K562 (cell line): Measurements from ENCODE around the gene DDR1. TPM values are rescaled to one million over a fixed set of nuclear protein-coding genes. Genes with fewer than 3 reads are reported as not detected.
A peak's percentile ranks its signal among the peaks of the same experiment; 100 is the strongest.

Experiments used
- CEBPB ChIP-seq: fragments of 450-650 bp; IDR thresholded peaks from 2 replicates; pipeline ENCODE4 v1.6.1; 2016; ENCODE audit warnings: missing genetic modification characterization, missing compliant biosample characterization
- DIDO1 ChIP-seq: fragments of 450-650 bp; IDR thresholded peaks from 2 replicates; pipeline ENCODE4 v1.6.1; 2016; ENCODE audit warnings: low read depth, missing biosample characterization, missing genetic modification characterization
- DPF2 ChIP-seq: fragments of 450-650 bp; IDR thresholded peaks from 2 replicates; pipeline ENCODE4 v1.6.1; 2016
- KLF1 ChIP-seq: fragments of 450-650 bp; IDR thresholded peaks from 2 replicates; pipeline ENCODE4 v1.6.1; 2016; ENCODE audit warnings: missing genetic modification characterization, missing compliant biosample characterization
- MEIS2 ChIP-seq: fragments of 450-650 bp; IDR thresholded peaks from 2 replicates; pipeline ENCODE4 v1.6.1; 2014; ENCODE audit warnings: mild to moderate bottlenecking; ENCODE audit not compliant: partially characterized antibody
- NFIX ChIP-seq: fragments of 250-450 bp; sonication (Bioruptor Pico); IDR thresholded peaks from 2 replicates; pipeline ENCODE4 v1.4.0; 2020; ENCODE audit warnings: low read depth, mild to moderate bottlenecking, moderate library complexity
- NR1H2 ChIP-seq: sonication (generic); formaldehyde crosslinking; IDR thresholded peaks from 2 replicates; pipeline ENCODE4 v1.4.0; 2020; ENCODE audit warnings: mild to moderate bottlenecking, missing genetic modification reagents
- OTX1 ChIP-seq: fragments of 450-650 bp; formaldehyde crosslinking; IDR thresholded peaks from 2 replicates; pipeline ENCODE4 v1.4.0; 2022; ENCODE audit warnings: mild to moderate bottlenecking
- POLR2B ChIP-seq: fragments of 450-650 bp; IDR thresholded peaks from 2 replicates; pipeline ENCODE4 v1.6.1; 2018; ENCODE audit warnings: low read depth; ENCODE audit not compliant: partially characterized antibody
- SAP30 ChIP-seq: fragments of 200-600 bp; sonication (generic); IDR thresholded peaks from 2 replicates; pipeline ENCODE4 v1.6.1; 2012; ENCODE audit warnings: borderline replicate concordance, low read depth, mild to moderate bottlenecking, moderate library complexity, low read length, control low read depth, inconsistent platforms; ENCODE audit not compliant: insufficient read depth, poor library complexity, severe bottlenecking
- TFAM ChIP-seq: fragments of 250-450 bp; sonication (Bioruptor Pico); conservative IDR thresholded peaks from 2 replicates; pipeline ENCODE4 v1.5.0; 2021; ENCODE audit warnings: mild to moderate bottlenecking, moderate library complexity
- TGIF2 ChIP-seq: sonication (generic); formaldehyde crosslinking; IDR thresholded peaks from 2 replicates; pipeline ENCODE4 v1.8.1; 2022; ENCODE audit warnings: mild to moderate bottlenecking, missing genetic modification reagents, moderate library complexity
- ZBTB8A ChIP-seq: fragments of 450-650 bp; IDR thresholded peaks from 2 replicates; pipeline ENCODE4 v1.6.1; 2018; ENCODE audit warnings: mild to moderate bottlenecking, moderate library complexity; ENCODE audit not compliant: partially characterized antibody
- ZKSCAN1 ChIP-seq: fragments of 150-350 bp; IDR thresholded peaks from 2 replicates; pipeline ENCODE4 v1.6.1; 2016; ENCODE audit warnings: low read depth, low read length
- ZNF12 ChIP-seq: sonication (generic); formaldehyde crosslinking; IDR thresholded peaks from 2 replicates; pipeline ENCODE4 v1.4.0; 2020; ENCODE audit warnings: mild to moderate bottlenecking, missing genetic modification reagents
- ZNF124 ChIP-seq: sonication (generic); formaldehyde crosslinking; IDR thresholded peaks from 2 replicates; pipeline ENCODE4 v1.8.1; 2022; ENCODE audit warnings: missing genetic modification reagents
- ZNF583 ChIP-seq: fragments of 250-450 bp; sonication (Bioruptor Pico); IDR thresholded peaks from 2 replicates; pipeline ENCODE4 v1.4.0; 2020
- ZNF589 ChIP-seq: fragments of 200-800 bp; sonication (Bioruptor generic); IDR thresholded peaks from 2 replicates; pipeline ENCODE4 v1.6.1; 2016; ENCODE audit warnings: low read depth, missing genetic modification characterization, missing compliant biosample characterization
- polyA plus RNA-seq, 8 experiments: library from polyadenylated mRNA; depleted of rRNA in 4 of 8; stranded (reverse) in 5 of 8; unstranded in 3 of 8; fragments of >200 nt; fragmentation: Nextera tagmentation in 2 of 8; fragmentation: Illumina TruSeq in 1 of 8; extraction: Ambion mirVana in 2 of 8; extraction: Trizol in 1 of 8; gene quantifications; 2 replicates each; pipeline versions ENCODE4 v1.2.1 to v1.2.3, GENCODE V29; 2011 to 2014; ENCODE audit warnings: inconsistent platforms in 1 of 8, missing spikeins in 1 of 8
- total RNA-seq, 7 experiments: library from RNA; depleted of rRNA in 6 of 7; stranded (reverse); fragments of >200 nt in 6 of 7; fragmentation: Illumina TruSeq in 2 of 7; extraction: Trizol in 2 of 7; gene quantifications; 2 replicates each; pipeline versions ENCODE4 v1.2.1 to v1.2.3, GENCODE V29; 2011 to 2021; ENCODE audit warnings: low replicate concordance in 1 of 7
- TF ChIP-seq, protein P1 (sequence below): fragments of 450-650 bp; IDR thresholded peaks from 2 replicates; pipeline ENCODE4 v1.6.1; 2016; ENCODE audit warnings: mild to moderate bottlenecking
- TF ChIP-seq, protein P2 (sequence below): fragments of 250-450 bp; sonication (Bioruptor Pico); IDR thresholded peaks from 2 replicates; pipeline ENCODE4 v1.8.0; 2021; ENCODE audit warnings: borderline replicate concordance, mild to moderate bottlenecking, moderate library complexity; ENCODE audit not compliant: poor library complexity, severe bottlenecking
- TF ChIP-seq, protein P3 (sequence below): sonication (generic); formaldehyde crosslinking; IDR thresholded peaks from 2 replicates; pipeline ENCODE4 v1.8.1; 2023; ENCODE audit warnings: mild to moderate bottlenecking, missing genetic modification reagents
- TF ChIP-seq, protein P4 (sequence below): sonication (generic); formaldehyde crosslinking; IDR thresholded peaks from 2 replicates; pipeline ENCODE4 v1.8.1; 2023; ENCODE audit warnings: mild to moderate bottlenecking, missing genetic modification reagents, moderate library complexity

The DDR1 gene
- total and polyA plus RNA-seq, 9 of the 15 experiments (the other 6 are each of a cell fraction or from before 2014, with no cell fraction given) = 1.4 to 44.6 (median 12.2) TPM

DNA sequence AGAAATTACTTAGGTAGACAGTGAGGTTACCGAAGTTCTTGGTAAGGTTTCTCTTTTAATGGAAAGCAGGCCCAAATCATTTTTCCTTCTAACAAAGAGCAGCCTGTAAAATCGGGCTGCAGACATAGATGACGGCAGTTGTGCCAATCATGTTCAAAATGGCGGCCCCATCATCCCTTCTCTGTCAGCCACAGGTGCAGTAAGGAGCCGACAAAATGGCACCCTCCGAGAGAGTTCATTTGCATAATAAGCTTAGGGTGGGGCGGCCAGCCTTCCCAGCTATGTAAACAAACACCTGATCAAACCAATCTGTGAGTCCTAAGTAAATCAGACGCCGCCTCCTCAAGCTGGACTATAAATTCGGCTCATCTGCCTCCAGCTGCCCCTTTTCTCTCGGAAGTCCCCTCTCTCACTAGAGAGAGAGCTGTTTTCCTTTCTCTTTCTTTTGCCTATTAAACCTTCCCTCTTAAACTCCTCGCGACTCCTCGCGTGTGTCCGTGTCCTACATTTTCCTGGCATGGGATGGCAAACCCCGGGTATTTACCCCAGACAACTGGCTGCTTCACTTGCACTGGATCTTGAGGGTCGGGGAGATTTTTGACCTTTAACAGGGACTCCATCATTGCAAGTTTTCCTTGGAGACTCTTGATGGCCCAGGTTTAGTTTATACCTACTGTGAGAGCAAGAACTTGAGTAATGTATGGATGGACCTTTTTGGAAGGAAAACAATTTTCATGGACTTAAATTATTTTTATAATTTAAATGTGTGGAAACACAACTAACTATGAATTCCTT is 8.9 kb upstream of the DDR1 start (continued):
- TF ChIP-seq ZNF583 (CRISPR knock-in tag) (peak; percentile 72), ZKSCAN1 (no peak), ZNF124 (CRISPR knock-in tag) (no peak), DPF2 (0 out of 2 replicates have a peak, but pooled peaks have one; percentile 17), DIDO1 (no peak), ZNF589 (CRISPR knock-in tag) (no peak), POLR2B (peak; percentile 99), MEIS2 (peak; percentile 41), TFAM (no peak), ZBTB8A (no peak), TGIF2 (CRISPR knock-in tag) (no peak), KLF1 (peak; percentile 62), NFIX (CRISPR knock-in tag) (no peak), OTX1 (no peak; the same call in 1 of the 2 replicates), CEBPB (no peak), NR1H2 (no peak), ZNF12 (CRISPR knock-in tag) (no peak), SAP30 (no peak)
- TF ChIP-seq, protein P1, sequence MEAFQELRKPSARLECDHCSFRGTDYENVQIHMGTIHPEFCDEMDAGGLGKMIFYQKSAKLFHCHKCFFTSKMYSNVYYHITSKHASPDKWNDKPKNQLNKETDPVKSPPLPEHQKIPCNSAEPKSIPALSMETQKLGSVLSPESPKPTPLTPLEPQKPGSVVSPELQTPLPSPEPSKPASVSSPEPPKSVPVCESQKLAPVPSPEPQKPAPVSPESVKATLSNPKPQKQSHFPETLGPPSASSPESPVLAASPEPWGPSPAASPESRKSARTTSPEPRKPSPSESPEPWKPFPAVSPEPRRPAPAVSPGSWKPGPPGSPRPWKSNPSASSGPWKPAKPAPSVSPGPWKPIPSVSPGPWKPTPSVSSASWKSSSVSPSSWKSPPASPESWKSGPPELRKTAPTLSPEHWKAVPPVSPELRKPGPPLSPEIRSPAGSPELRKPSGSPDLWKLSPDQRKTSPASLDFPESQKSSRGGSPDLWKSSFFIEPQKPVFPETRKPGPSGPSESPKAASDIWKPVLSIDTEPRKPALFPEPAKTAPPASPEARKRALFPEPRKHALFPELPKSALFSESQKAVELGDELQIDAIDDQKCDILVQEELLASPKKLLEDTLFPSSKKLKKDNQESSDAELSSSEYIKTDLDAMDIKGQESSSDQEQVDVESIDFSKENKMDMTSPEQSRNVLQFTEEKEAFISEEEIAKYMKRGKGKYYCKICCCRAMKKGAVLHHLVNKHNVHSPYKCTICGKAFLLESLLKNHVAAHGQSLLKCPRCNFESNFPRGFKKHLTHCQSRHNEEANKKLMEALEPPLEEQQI = 0 out of 2 replicates have a peak, but pooled peaks have one; percentile 34
- TF ChIP-seq, protein P2, sequence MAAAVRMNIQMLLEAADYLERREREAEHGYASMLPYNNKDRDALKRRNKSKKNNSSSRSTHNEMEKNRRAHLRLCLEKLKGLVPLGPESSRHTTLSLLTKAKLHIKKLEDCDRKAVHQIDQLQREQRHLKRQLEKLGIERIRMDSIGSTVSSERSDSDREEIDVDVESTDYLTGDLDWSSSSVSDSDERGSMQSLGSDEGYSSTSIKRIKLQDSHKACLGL (CRISPR knock-in tag) = no peak
- TF ChIP-seq, protein P3, sequence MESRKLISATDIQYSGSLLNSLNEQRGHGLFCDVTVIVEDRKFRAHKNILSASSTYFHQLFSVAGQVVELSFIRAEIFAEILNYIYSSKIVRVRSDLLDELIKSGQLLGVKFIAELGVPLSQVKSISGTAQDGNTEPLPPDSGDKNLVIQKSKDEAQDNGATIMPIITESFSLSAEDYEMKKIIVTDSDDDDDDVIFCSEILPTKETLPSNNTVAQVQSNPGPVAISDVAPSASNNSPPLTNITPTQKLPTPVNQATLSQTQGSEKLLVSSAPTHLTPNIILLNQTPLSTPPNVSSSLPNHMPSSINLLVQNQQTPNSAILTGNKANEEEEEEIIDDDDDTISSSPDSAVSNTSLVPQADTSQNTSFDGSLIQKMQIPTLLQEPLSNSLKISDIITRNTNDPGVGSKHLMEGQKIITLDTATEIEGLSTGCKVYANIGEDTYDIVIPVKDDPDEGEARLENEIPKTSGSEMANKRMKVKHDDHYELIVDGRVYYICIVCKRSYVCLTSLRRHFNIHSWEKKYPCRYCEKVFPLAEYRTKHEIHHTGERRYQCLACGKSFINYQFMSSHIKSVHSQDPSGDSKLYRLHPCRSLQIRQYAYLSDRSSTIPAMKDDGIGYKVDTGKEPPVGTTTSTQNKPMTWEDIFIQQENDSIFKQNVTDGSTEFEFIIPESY (CRISPR knock-in tag) = no peak
- TF ChIP-seq, protein P4, sequence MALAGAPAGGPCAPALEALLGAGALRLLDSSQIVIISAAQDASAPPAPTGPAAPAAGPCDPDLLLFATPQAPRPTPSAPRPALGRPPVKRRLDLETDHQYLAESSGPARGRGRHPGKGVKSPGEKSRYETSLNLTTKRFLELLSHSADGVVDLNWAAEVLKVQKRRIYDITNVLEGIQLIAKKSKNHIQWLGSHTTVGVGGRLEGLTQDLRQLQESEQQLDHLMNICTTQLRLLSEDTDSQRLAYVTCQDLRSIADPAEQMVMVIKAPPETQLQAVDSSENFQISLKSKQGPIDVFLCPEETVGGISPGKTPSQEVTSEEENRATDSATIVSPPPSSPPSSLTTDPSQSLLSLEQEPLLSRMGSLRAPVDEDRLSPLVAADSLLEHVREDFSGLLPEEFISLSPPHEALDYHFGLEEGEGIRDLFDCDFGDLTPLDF (CRISPR knock-in tag) = no peak; the same call in 1 of the 2 replicates
